Pancreas (tissue), 10 donors: ENCODE data around the gene SH3RF3. TPM values are rescaled to one million over a fixed set of nuclear protein-coding genes. Genes with fewer than 3 reads are reported as not detected.

Experiments used
- ATAC-seq, 4 donors: fragments of 200-7000 bp; cut with Tn5 transposase; one replicate each; pipeline versions ENCODE4 v1.8.0 to v1.9.1; 2020; ENCODE audit warnings: mild to moderate bottlenecking in 4 of 4, moderate library complexity in 4 of 4
- DNase-seq, 6 donors: peaks; one replicate each; pipeline ENCODE4 v3.0.0-alpha.2; 2020
- FAIRE-seq: peaks from 2 replicates; lab custom pipeline; 2012; peaks lifted over from hg19 to GRCh38; lab: Jason Lieb, UNC
- H3K27ac ChIP-seq, 4 donors: fragments of 200-600 bp; sonication (generic); 1 replicate in 3 of 4; 2 replicates in 1 of 4; pipeline versions ENCODE4 v1.5.0 to v1.8.0; 2020
- H3K27me3 ChIP-seq, 4 donors: fragments of 200-600 bp; one replicate each; pipeline ENCODE4 v1.8.0; 2021
- H3K36me3 ChIP-seq, 3 donors: fragments of 200-600 bp; sonication (generic) in 1 of 3; one replicate each; pipeline versions ENCODE4 v1.5.0 to v1.8.0; 2020 to 2021
- H3K4me1 ChIP-seq, 3 donors: fragments of 200-600 bp; one replicate each; pipeline ENCODE4 v1.8.0; 2021
- H3K4me3 ChIP-seq, 4 donors: fragments of 200-600 bp; sonication (generic) in 2 of 4; one replicate each; pipeline versions ENCODE4 v1.5.0 to v1.8.0; 2020 to 2021
- H3K9me3 ChIP-seq, 4 donors: fragments of 200-600 bp; one replicate each; pipeline ENCODE4 v1.8.0; 2021
- WGBS, 2 donors: extraction: QIAGEN DNeasy Blood & Tissue Kit; methylation state at CpG; one replicate each; pipeline ENCODE4 v1.1.7; 2013; 5-methylcytosine and 5-hydroxymethylcytosine counted together
- intact Hi-C, 3 donors: fragments of 100-400 bp; cut with DNase I; formaldehyde crosslinking; loops; one replicate each; pipeline versions ENCODE4 v1.11.1 to v1.14.2; 2022
- polyA plus RNA-seq, 2 donors: library from polyadenylated mRNA; stranded (reverse); fragments of 200-250 nt; gene quantifications; one replicate each; pipeline ENCODE4 v1.2.3, GENCODE V29; 2013
- total RNA-seq, 6 donors: library from RNA; stranded (reverse); fragmentation: NEBNext Ultra II Directional in 4 of 6; extraction: Animal tissue kit (Norgen Biotek cat#: 25700) in 4 of 6; gene quantifications; one replicate each; pipeline versions ENCODE4 v1.2.1 to v1.2.4, GENCODE V29; 2021 to 2023
- TF ChIP-seq, protein P1 (sequence below), 4 donors: fragments of 200-600 bp; sonication (generic) in 3 of 4; IDR thresholded peaks; one replicate each; pipeline versions ENCODE4 v1.5.0 to v1.8.0; 2021; ENCODE audit warnings: antibody characterized with exemption in 4 of 4
- donor health status: healthy with polysubstance abuse.
- donor health status: DM: no; HTN: no; CAD: no; lungs with moderate emphysema.
- donor health status: DM: no; HTN: no; CAD: no.
- donor health status: control.
- donor health status: control.
- donor health status: Bipolar disorder and iron deficiency.
- donor health status: DM: yes; HTN: yes; CAD: no.
- donor health status: DM: no; HTN: no; CAD: no.
- donor health status: DM: no; HTN: no; CAD: no.
- donor health status: DM: yes; HTN: yes; CAD: no.

The SH3RF3 gene
- total and polyA plus RNA-seq, 8 donors: 1.1 to 3.5 (median 1.8) TPM

DNA sequence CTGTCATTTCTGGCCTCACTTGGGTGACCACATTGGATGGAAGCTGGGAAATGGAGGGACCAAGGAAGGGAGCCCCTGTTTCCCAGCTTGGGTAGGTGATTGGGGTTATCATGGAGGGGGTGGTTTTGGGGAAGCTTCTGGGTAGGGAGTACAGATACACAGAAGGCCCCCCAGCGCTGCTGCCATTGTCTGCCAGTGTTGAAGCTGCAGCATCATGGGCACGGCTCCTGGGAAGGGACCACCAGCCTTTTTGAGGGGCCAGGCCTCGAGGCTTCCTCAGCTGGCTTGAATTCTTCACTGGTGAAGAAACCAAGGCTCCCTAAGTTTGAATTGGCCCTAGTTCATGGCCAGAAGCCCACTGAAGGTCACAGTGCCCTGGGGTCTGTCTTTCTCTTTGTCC is 25.2 kb downstream of the SH3RF3 start:
- TF ChIP-seq, protein P1, sequence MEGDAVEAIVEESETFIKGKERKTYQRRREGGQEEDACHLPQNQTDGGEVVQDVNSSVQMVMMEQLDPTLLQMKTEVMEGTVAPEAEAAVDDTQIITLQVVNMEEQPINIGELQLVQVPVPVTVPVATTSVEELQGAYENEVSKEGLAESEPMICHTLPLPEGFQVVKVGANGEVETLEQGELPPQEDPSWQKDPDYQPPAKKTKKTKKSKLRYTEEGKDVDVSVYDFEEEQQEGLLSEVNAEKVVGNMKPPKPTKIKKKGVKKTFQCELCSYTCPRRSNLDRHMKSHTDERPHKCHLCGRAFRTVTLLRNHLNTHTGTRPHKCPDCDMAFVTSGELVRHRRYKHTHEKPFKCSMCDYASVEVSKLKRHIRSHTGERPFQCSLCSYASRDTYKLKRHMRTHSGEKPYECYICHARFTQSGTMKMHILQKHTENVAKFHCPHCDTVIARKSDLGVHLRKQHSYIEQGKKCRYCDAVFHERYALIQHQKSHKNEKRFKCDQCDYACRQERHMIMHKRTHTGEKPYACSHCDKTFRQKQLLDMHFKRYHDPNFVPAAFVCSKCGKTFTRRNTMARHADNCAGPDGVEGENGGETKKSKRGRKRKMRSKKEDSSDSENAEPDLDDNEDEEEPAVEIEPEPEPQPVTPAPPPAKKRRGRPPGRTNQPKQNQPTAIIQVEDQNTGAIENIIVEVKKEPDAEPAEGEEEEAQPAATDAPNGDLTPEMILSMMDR (IDR thresholded peaks at IDR 0.05): no peak
- DNase-seq (no peak), FAIRE-seq (no peak), ATAC-seq (no peak)
- Histone ChIP-seq H3K27me3 (no peaks in the 10 kb centered on the region), H3K4me3 (no peak overlapping the region), H3K36me3 (no peaks in the 10 kb centered on the region), H3K4me1 (no peaks in the 10 kb centered on the region), H3K9me3 (no peaks in the 10 kb centered on the region), H3K27ac (no peak overlapping the region)
- WGBS, 2 donors: 69 to 71% methylated on average over 3 of the region's 3 CpGs
- intact Hi-C loops: no loop called here

GRCh38 chr2:109155553-109156451 is 26.8 kb downstream of the SH3RF3 start:
- H3K27ac ChIP-seq: no peak overlapping the region
- H3K27me3 ChIP-seq: no peaks in the 10 kb centered on the region
- H3K36me3 ChIP-seq: no peaks in the 10 kb centered on the region
- DNase-seq: no peak
- H3K9me3 ChIP-seq: no peaks in the 10 kb centered on the region
- no peak overlapping the region for H3K4me3 ChIP-seq
- TF ChIP-seq, protein P1 (IDR thresholded peaks at IDR 0.05): no peak
- no peak for FAIRE-seq
- no peaks in the 10 kb centered on the region for H3K4me1 ChIP-seq
- no peak for ATAC-seq
- intact Hi-C loops: no loop called here
- WGBS, 2 donors: 64 to 72% methylated on average over 11 of the region's 11 CpGs

DNA sequence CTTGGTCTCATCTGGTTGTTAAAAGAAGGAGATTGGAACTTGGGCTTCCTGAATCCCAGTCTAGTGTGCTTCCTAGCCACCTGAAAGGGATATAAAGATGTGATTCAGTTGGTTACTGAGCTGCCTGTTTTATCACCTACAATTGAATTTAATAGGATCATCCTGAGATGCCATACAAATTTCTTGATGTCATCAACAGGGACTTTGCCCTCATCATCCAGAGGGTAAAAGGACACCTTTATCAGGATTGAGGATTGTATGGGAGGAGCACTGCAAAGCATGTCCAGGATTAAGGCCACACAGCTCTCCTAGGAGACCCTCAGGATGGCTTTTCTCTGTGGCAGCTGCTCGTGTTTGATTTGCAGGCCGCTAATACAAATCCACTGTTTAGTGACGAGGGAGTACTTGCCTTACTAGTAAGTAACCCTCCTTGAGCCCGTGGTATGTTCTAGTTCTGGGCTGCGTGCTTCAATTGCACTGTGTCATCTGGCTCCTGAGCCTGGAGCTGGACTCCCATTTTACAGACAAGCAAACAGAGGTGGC is 28.6 kb downstream of the SH3RF3 start:
- TF ChIP-seq, protein P1 (IDR thresholded peaks at IDR 0.05): no peak
- DNase-seq (no peak), ATAC-seq (no peak), FAIRE-seq (no peak)
- Histone ChIP-seq H3K27ac (no peak overlapping the region), H3K4me1 (no peaks in the 10 kb centered on the region), H3K27me3 (no peaks in the 10 kb centered on the region), H3K4me3 (no peak overlapping the region), H3K36me3 (no peaks in the 10 kb centered on the region), H3K9me3 (no peaks in the 10 kb centered on the region)
- 68 to 73% methylated on average over 5 of the region's 5 CpGs for WGBS, 2 donors
- intact Hi-C loops: no loop called here

GRCh38 chr2:109158237-109158636 is 29.2 kb downstream of the SH3RF3 start:
- FAIRE-seq (no peak), DNase-seq (no peak), ATAC-seq (no peak)
- no peak overlapping the region for H3K4me3 ChIP-seq
- H3K36me3 ChIP-seq: no peaks in the 10 kb centered on the region
- H3K27me3 ChIP-seq: no peaks in the 10 kb centered on the region
- intact Hi-C loops: no loop called here
- no peaks in the 10 kb centered on the region for H3K4me1 ChIP-seq
- TF ChIP-seq, protein P1 (IDR thresholded peaks at IDR 0.05): no peak
- H3K9me3 ChIP-seq: no peaks in the 10 kb centered on the region
- 59 to 73% methylated on average over 5 of the region's 5 CpGs for WGBS, 2 donors
- H3K27ac ChIP-seq: no peak overlapping the region

- H3K4me3 ChIP-seq: no peak overlapping the region
- H3K36me3 ChIP-seq: no peaks in the 10 kb centered on the region
- intact Hi-C loops: no loop called here
- FAIRE-seq: no peak
- TF ChIP-seq, protein P1 (IDR thresholded peaks at IDR 0.05): no peak
- H3K9me3 ChIP-seq: no peaks in the 10 kb centered on the region
- ATAC-seq: no peak
- WGBS, 2 donors: 75 to 86% methylated on average over 13 of the region's 13 CpGs
- no peak overlapping the region for H3K27ac ChIP-seq
- H3K4me1 ChIP-seq: no peaks in the 10 kb centered on the region
- no peaks in the 10 kb centered on the region for H3K27me3 ChIP-seq
- DNase-seq: no peak
Observed at GRCh38 chr2:109159096-109159495, 30.1 kb downstream of the SH3RF3 start.
